Endothelial cell of umbilical vein (primary cell): ENCODE results near the gene FAM135A. TPM values are rescaled to one million over a fixed set of nuclear protein-coding genes. Genes with fewer than 3 reads are reported as not detected.

Experiments
- BruUV-seq: library from RNA; stranded (reverse); fragments of 400-500 nt; replicated peaks from 2 replicates; lab custom pipeline; 2021; lab: Mats Ljungman, UMichigan
- CTCF ChIA-PET: fragments of 300-600, 350-600 bp; sonication (Branson Sonifier 250); formaldehyde crosslinking; loops from one replicate; lab custom pipeline; 2021; ENCODE audit warnings: antibody characterized with exemption, inconsistent platforms; lab: Charles Lee
- POLR2A ChIA-PET: fragments of 300-600, 350-600 bp; sonication (Branson Sonifier 250); formaldehyde crosslinking; loops from one replicate; lab custom pipeline; 2021; ENCODE audit warnings: antibody characterized with exemption, inconsistent platforms; lab: Charles Lee
- DNase-seq: peaks from one replicate; pipeline ENCODE4 v3.0.0-alpha.2; 2011; ENCODE audit warnings: low read depth, low spot score
- FAIRE-seq: peaks from 2 replicates; lab custom pipeline; 2011; peaks lifted over from hg19 to GRCh38; lab: Jason Lieb, UNC
- H2AFZ ChIP-seq: 2 replicates; pipeline ENCODE4 v1.6.0; 2012; ENCODE audit warnings: low read depth, low read length, control low read depth, inconsistent platforms
- H3K27ac ChIP-seq: 2 replicates; pipeline ENCODE4 v1.5.1; 2011; ENCODE audit warnings: low read depth, mild to moderate bottlenecking, control low read depth, low read length, moderate library complexity; ENCODE audit not compliant: insufficient read depth
- H3K27me3 ChIP-seq, 2 experiments: 2 replicates each; pipeline versions ENCODE4 v1.6.0 to v1.6.1; 2011; ENCODE audit warnings: low read length in 2 of 2, mixed read lengths in 1 of 2; ENCODE audit not compliant: control insufficient read depth in 2 of 2, insufficient read depth in 2 of 2
- H3K36me3 ChIP-seq, 2 experiments: 2 replicates in 1 of 2; 3 replicates in 1 of 2; pipeline ENCODE4 v1.5.1; 2011; ENCODE audit warnings: low read length in 2 of 2, mild to moderate bottlenecking in 1 of 2, moderate library complexity in 1 of 2; ENCODE audit not compliant: control insufficient read depth in 2 of 2, insufficient read depth in 2 of 2; ENCODE audit errors: extremely low read depth in 1 of 2
- H3K4me1 ChIP-seq: 3 replicates; pipeline ENCODE4 v1.5.1; 2011; ENCODE audit warnings: mild to moderate bottlenecking, low read length; ENCODE audit not compliant: control insufficient read depth, insufficient read depth; ENCODE audit errors: extremely low read depth
- H3K4me2 ChIP-seq: 2 replicates; pipeline ENCODE4 v1.6.1; 2011; ENCODE audit warnings: low read length, control low read depth, mixed read lengths; ENCODE audit not compliant: insufficient read depth
- H3K4me3 ChIP-seq, 3 experiments: fragments of 200-600 bp in 1 of 3; sonication (generic), shearing (Covaris generic) in 1 of 3; replicated peaks in 1 of 3; 2 replicates each; pipeline ENCODE4 v1.5.1; 2011 to 2016; ENCODE audit warnings: control low read depth in 3 of 3, low read length in 3 of 3, mild to moderate bottlenecking in 2 of 3, inconsistent platforms in 1 of 3, low read depth in 1 of 3, moderate library complexity in 1 of 3; ENCODE audit not compliant: insufficient read depth in 1 of 3
- H3K79me2 ChIP-seq: 2 replicates; pipeline ENCODE4 v1.6.0; 2012; ENCODE audit warnings: low read length, inconsistent platforms; ENCODE audit not compliant: control insufficient read depth, insufficient read depth
- H3K9ac ChIP-seq: replicated peaks from 2 replicates; pipeline ENCODE3; 2011; ENCODE audit warnings: low read length, control low read depth; ENCODE audit not compliant: insufficient read depth; ENCODE audit errors: extremely low read depth
- H3K9me1 ChIP-seq: replicated peaks from 3 replicates; pipeline ENCODE4 v1.6.0; 2011; ENCODE audit warnings: mild to moderate bottlenecking, low read length; ENCODE audit not compliant: control insufficient read depth, insufficient read depth; ENCODE audit errors: extremely low read depth
- H3K9me3 ChIP-seq: replicated peaks from 2 replicates; pipeline ENCODE4 v1.5.1; 2012; ENCODE audit warnings: low read length, inconsistent platforms; ENCODE audit not compliant: control insufficient read depth, insufficient read depth
- H4K20me1 ChIP-seq: replicated peaks from 2 replicates; pipeline ENCODE3; 2011; ENCODE audit warnings: mild to moderate bottlenecking, low read length; ENCODE audit not compliant: control insufficient read depth, insufficient read depth; ENCODE audit errors: extremely low read depth
- EZH2 ChIP-seq: IDR thresholded peaks from 2 replicates; pipeline ENCODE4 v1.6.1; 2012; ENCODE audit warnings: borderline replicate concordance, low read depth, mild to moderate bottlenecking, moderate library complexity, low read length, inconsistent platforms; ENCODE audit not compliant: severe bottlenecking
- FOS ChIP-seq: IDR thresholded peaks from 2 replicates; pipeline ENCODE4 v1.6.1; 2011; ENCODE audit warnings: mild to moderate bottlenecking, low read length, moderate library complexity, borderline replicate concordance; ENCODE audit not compliant: insufficient read depth
- GATA2 ChIP-seq: IDR thresholded peaks from 2 replicates; pipeline ENCODE4 v1.7.0; 2011; ENCODE audit warnings: low read depth, mild to moderate bottlenecking, moderate library complexity, mixed read lengths, low read length; ENCODE audit not compliant: insufficient read length, insufficient read depth
- JUN ChIP-seq: IDR thresholded peaks from 2 replicates; pipeline ENCODE4 v1.6.1; 2011; ENCODE audit warnings: borderline replicate concordance, low read depth; ENCODE audit not compliant: insufficient read length, insufficient read depth
- MYC ChIP-seq: IDR thresholded peaks from one replicate; pipeline ENCODE4 v1.6.1; 2011; ENCODE audit warnings: mild to moderate bottlenecking, low read depth, low read length
- POLR2AphosphoS5 ChIP-seq: IDR thresholded peaks from 2 replicates; pipeline ENCODE4 v1.6.1; 2012; ENCODE audit warnings: low read depth, mild to moderate bottlenecking, control low read depth, low read length, moderate library complexity; ENCODE audit not compliant: insufficient read depth
- dilution Hi-C: fragments of 300-500 bp; cut with MboI; formaldehyde crosslinking; loops from one replicate; pipeline ENCODE4 v1.15.0; 2019; ENCODE audit warnings: low sequenced_read_pairs; ENCODE audit not compliant: extremely low pct_ligation_motif_present
- intact Hi-C: fragments of 100-400 bp; cut with micrococcal nuclease; formaldehyde crosslinking; loops from one replicate; pipeline ENCODE4 v1.10.0; 2022
- polyA plus RNA-seq, 4 experiments: library from polyadenylated mRNA; depleted of rRNA in 3 of 4; stranded (reverse) in 3 of 4; unstranded in 1 of 4; fragments of >200 nt; gene quantifications; 2 replicates each; pipeline versions ENCODE4 v1.2.1 to v1.2.3, GENCODE V29; 2011 to 2012; ENCODE audit warnings: missing spikeins in 1 of 4
- total RNA-seq: library from RNA; stranded (reverse); gene quantifications from 2 replicates; pipeline ENCODE4 v1.2.3, GENCODE V29; 2021
- TF ChIP-seq, protein P1 (sequence below): IDR thresholded peaks from 2 replicates; pipeline ENCODE4 v1.6.1; 2011; ENCODE audit not compliant: insufficient read depth, insufficient read length
- TF ChIP-seq, protein P2 (sequence below), 2 donors: IDR thresholded peaks; 1 replicate in 1 of 2; 2 replicates in 1 of 2; pipeline ENCODE4 v1.5.1; 2011; ENCODE audit warnings: low read length in 2 of 2, mild to moderate bottlenecking in 2 of 2, moderate library complexity in 2 of 2, control low read depth in 1 of 2, inconsistent platforms in 1 of 2, low read depth in 1 of 2; ENCODE audit not compliant: insufficient read depth in 1 of 2; ENCODE audit errors: extremely low read depth in 1 of 2

FAM135A gene
- total and polyA plus RNA-seq, 2 donors (not counting 3 experiments of a cell fraction or from before 2014, with no cell fraction given): 3.7 to 9.6 TPM

DNA sequence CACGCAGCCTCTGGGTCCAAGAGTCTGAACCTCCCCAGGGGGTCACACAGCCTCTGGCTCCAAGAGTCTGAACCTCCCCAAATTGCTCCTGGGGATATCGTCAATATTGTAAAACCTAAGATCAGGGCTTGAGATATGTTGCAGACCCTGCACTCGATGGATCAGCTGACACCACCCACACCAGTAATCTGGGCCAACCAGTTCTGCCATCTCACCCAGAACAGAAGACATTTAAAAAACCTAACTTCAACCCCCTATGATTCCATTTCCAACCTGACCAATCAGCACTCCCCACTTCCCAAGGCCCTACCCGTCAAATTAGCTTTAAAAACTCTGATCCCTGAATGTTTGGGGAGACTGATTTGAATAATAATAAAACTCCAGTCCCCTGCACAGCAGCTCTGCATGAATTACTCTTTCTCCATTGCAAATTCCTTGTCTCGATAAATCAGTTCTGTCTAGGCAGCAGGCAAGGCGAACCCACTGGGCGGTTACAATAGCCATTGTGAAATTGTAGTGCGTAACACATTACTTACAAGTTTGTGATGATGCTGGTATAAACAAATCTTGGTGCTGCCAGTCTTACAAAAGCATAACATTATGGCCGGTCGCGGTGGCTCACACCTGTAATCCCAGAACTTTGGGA is 32.4 kb upstream of the FAM135A start:
- POLR2A ChIA-PET: no interaction called here
- no peaks in the 10 kb centered on the region for H3K4me1 ChIP-seq
- TF ChIP-seq, protein P1, sequence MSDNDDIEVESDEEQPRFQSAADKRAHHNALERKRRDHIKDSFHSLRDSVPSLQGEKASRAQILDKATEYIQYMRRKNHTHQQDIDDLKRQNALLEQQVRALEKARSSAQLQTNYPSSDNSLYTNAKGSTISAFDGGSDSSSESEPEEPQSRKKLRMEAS: no peak
- no peak for TF ChIP-seq GATA2
- TF ChIP-seq EZH2: no peak
- TF ChIP-seq FOS: no peak
- no peak overlapping the region for H3K4me3 ChIP-seq
- H3K27ac ChIP-seq: no peak overlapping the region
- no peak overlapping the region for H2AFZ ChIP-seq
- H3K27me3 ChIP-seq: peaks cover 1 to 2% of the 10 kb centered on the region in 2 experiments
- no peaks in the 10 kb centered on the region for H3K9me1 ChIP-seq
- H3K9ac ChIP-seq: no peak overlapping the region
- FAIRE-seq: no peak
- CTCF ChIA-PET: interaction anchor here (1.5 to 2.4 kb wide), 2 partner anchors 9 to 12 kb away, joined by 6 to 20 read pairs; no protein-coding TSS in a partner anchor
- dilution Hi-C loops: no loop called here
- H4K20me1 ChIP-seq: no peaks in the 10 kb centered on the region
- no TSS peak for BruUV-seq
- no peak overlapping the region for H3K4me2 ChIP-seq
- intact Hi-C loops: no loop called here
- H3K79me2 ChIP-seq: no peaks in the 10 kb centered on the region
- no peaks in the 10 kb centered on the region for H3K9me3 ChIP-seq
- DNase-seq: no peak
- H3K36me3 ChIP-seq: no peaks in the 10 kb centered on the region

DNA sequence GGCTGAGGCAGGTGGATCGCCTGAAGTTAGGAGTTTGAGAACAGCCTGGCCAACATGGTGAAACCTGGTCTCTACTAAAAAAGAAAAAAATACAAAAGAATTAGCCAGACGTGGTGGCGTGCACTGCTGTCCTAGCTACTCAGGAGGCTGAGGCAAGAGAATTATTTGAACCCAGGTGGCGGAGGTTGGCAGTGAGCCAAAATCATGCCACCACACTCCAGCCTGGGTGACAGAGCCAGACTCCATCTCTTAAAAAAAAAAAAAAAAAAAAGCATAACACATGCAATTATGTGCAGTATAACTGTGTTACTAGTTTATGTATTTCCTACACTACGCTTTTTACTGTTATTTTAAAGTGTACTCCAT is 31.9 kb upstream of the FAM135A start:
- H3K4me1 ChIP-seq: no peaks in the 10 kb centered on the region
- H3K27me3 ChIP-seq: peaks cover 1 to 2% of the 10 kb centered on the region in 2 experiments
- no peak overlapping the region for H2AFZ ChIP-seq
- H3K4me3 ChIP-seq: no peak overlapping the region
- no peak for TF ChIP-seq GATA2
- TF ChIP-seq MYC: no peak
- no peak for TF ChIP-seq JUN
- TF ChIP-seq POLR2AphosphoS5: no peak
- TF ChIP-seq, protein P2, sequence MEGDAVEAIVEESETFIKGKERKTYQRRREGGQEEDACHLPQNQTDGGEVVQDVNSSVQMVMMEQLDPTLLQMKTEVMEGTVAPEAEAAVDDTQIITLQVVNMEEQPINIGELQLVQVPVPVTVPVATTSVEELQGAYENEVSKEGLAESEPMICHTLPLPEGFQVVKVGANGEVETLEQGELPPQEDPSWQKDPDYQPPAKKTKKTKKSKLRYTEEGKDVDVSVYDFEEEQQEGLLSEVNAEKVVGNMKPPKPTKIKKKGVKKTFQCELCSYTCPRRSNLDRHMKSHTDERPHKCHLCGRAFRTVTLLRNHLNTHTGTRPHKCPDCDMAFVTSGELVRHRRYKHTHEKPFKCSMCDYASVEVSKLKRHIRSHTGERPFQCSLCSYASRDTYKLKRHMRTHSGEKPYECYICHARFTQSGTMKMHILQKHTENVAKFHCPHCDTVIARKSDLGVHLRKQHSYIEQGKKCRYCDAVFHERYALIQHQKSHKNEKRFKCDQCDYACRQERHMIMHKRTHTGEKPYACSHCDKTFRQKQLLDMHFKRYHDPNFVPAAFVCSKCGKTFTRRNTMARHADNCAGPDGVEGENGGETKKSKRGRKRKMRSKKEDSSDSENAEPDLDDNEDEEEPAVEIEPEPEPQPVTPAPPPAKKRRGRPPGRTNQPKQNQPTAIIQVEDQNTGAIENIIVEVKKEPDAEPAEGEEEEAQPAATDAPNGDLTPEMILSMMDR (IDR thresholded peaks at IDR 0.05; ENCODE audit: extremely low read depth in 1 of 2, insufficient read depth in 1 of 2, low read depth in 1 of 2, low read length in 2 of 2): no peak
- TF ChIP-seq FOS: no peak
- DNase-seq: no peak
- ChIA-PET CTCF (no interaction called here), POLR2A (no interaction called here)
- no peaks in the 10 kb centered on the region for H3K9me1 ChIP-seq
- no peaks in the 10 kb centered on the region for H3K36me3 ChIP-seq
- dilution Hi-C loops: no loop called here
- no peak overlapping the region for H3K4me2 ChIP-seq
- H3K9me3 ChIP-seq: no peaks in the 10 kb centered on the region
- H4K20me1 ChIP-seq: no peaks in the 10 kb centered on the region
- intact Hi-C loops: no loop called here
- H3K9ac ChIP-seq: no peak overlapping the region
- FAIRE-seq: peak; percentile 54
- H3K79me2 ChIP-seq: no peaks in the 10 kb centered on the region
- BruUV-seq: no TSS peak
- H3K27ac ChIP-seq: no peak overlapping the region
